NCI-H69 (cell line): ENCODE data around the gene UBAC2.
"Not testable (repeated sequence)": the region's sequence is repeated elsewhere in the genome, so short reads cannot be mapped to it uniquely, and the experiment has no call there.

Experiments
- DNase-seq: peaks from one replicate; lab custom pipeline; 2025; lab: John Stamatoyannopoulos, UW

Gene UBAC2

DNA sequence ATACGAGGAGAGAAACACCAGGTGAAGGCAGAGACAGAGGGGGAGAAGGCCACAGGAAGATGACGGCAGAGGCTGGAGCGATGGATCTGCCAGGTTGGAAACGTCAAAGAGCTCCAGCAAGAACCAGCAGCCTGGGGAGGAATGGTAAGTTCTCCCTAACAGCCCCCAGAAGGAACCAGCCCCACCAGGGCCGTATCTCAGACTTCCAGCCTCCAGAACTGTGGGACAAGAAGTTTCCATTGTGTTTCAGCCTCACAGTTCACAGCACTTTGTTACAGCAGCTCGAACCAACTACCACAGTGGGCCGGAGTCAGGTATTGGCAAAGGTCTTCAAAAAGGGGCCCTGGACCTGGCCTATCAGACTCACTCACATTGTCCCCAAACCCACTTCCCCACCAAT, 195.8 kb downstream of the UBAC2 start:
- no peak for DNase-seq

- DNase-seq, result no peak
Observed at GRCh38 chr13:99398071-99398470, 197.4 kb downstream of the UBAC2 start.

DNA sequence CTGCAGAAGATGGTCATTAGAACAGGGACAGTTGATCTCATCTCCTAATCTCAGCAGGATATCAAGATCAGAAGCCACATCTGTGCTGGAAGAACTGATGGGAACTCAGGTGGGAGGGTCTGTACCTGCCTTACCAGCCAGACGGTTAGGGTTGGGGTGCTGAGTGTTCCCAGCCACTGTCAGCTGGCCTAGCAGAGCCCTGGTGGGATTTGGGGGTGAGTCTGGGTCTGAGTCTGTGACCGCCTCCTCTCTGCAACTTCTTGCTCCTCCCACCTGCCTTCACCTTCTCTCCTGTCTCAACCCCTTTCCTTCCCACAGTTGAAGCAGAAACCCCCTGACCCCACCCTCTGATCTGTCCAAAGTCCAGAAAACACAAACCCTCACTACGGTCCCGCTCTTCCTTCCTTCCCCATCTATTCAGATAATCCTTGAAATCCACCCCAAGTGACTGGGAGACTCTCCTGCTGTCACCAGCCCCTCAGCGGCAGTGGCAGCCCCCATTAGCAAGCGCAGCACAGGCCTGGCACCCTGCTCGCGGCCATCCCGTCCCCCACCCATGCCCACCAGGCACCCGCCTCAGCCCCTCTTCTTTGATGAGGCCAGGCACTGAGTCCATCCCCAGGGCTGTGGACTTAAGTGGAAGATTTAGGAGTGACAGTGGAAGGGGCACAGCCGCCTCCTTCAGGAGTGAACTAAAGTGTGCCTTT, 198.4 kb downstream of the UBAC2 start:
- no peak for DNase-seq

- no peak for DNase-seq
Observed at GRCh38 chr13:99399623-99399974, 198.9 kb downstream of the UBAC2 start.

GRCh38 chr13:99403458-99403971, 202.9 kb downstream of the UBAC2 start:
- no peak for DNase-seq

GRCh38 chr13:99404005-99404755, 203.5 kb downstream of the UBAC2 start:
- no peak for DNase-seq

GRCh38 chr13:99405966-99406365, 205.3 kb downstream of the UBAC2 start:
- no peak for DNase-seq

DNA sequence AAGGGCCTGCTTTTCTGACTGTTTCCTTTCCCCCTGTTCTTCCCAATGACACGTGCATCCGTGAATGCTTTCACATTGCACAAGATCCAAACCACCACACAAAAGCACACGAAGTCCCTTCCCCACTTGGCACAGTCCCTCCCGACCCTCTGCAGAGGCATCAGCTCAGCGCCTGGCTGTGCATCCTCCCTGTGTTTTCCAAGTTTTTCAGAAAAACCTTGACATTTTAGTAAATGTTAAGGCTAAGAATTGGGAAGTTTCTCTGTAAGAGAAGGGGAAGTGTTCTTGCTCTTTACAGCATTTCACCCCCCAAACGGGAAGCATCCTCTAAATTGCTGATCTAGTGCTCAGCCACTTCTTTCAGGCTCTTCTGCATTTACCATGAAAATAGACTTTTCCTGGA, 206.1 kb downstream of the UBAC2 start:
- DNase-seq, result no peak

GRCh38 chr13:99407906-99408702, 207.4 kb downstream of the UBAC2 start:
- no peak for DNase-seq

- DNase-seq, result no peak
Observed at GRCh38 chr13:99408703-99409000, 208.0 kb downstream of the UBAC2 start.

DNA sequence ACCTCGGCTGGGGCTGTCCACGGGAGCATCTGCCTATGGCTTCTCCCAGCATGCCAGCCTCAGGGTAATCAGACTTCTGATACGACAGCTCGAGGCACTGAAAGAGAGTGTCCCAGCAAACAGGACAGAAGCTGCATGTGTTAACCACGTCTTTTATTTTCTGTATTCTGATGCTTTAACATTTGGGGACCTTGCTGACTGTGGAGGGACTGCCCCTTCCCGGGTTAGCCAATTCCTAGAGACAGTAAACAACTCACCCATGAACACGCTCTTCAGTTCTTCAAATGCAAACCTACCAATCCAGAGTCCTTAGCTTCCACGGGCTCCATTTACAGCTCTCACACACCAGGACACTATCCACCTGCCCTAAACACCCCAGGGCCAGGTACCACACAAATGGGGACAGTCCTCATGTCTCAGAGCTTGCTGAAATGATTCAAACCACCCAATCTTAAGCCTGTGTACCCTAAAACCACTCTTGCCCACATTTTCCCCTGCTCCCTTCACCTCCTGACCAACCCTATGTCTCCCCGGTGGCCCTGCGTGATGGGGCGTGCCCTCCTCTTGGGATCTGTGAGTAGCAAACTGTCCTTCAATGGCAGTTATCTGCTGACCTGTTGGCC, 208.9 kb downstream of the UBAC2 start:
- not testable (repeated sequence) for DNase-seq

GRCh38 chr13:99410646-99411475, 210.2 kb downstream of the UBAC2 start:
- DNase-seq, result not testable (repeated sequence)

DNA sequence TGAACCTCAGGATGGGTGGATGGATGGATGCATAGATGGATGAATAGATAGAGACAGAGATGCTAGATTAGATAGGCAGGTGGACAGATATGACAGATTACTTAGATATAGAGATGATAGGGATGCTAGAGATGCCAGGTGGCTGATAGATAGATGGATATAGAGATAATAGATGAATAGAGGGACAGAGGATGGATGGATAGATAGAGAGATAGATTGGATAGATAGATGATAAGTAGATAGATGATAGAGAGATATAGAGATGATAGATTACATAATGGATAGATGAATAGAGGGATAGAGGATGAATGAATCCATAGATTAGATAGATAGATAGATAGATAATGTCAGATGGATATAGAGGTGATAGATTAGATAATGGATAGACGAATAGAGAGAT, 212.2 kb downstream of the UBAC2 start:
- no peak for DNase-seq

DNA sequence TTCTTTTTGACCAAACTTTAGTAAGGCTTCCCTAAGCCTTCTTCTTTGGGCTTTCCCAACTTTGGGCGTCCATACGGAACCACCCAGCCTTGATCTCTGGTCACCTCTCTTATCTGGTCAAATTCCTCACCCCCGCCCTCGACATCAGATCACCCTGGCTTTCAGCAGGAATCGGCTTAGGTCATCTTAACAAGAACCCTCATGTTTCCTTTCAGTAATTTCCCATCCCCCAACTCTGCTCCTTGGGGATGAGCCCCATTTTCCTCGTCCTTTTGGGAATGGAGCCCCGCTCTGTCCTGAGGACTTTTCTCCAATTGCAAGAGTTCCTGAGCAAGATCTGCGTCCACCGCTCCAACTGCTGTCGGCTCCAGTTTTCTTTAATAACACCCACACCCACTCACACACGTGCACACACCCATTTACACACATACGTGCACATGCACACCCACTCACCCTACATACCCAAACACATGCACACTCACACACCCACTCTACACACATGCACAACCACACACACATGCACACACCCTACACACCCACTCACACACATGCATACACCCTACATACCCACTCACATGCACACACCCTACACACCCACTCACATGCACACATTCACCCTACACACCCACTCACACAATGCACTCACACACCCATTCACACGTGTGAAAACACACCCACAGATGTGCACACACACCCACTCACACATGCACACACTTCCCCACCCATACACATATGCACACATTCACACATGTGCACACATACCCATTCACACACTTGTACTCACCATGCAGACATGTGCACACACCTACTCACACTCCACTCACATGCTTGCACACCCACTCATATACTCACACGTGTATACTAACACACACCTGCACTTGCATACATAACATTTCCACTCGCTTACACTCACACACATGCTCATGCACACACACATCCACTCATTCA, 213.7 kb downstream of the UBAC2 start:
- no peak for DNase-seq

DNA sequence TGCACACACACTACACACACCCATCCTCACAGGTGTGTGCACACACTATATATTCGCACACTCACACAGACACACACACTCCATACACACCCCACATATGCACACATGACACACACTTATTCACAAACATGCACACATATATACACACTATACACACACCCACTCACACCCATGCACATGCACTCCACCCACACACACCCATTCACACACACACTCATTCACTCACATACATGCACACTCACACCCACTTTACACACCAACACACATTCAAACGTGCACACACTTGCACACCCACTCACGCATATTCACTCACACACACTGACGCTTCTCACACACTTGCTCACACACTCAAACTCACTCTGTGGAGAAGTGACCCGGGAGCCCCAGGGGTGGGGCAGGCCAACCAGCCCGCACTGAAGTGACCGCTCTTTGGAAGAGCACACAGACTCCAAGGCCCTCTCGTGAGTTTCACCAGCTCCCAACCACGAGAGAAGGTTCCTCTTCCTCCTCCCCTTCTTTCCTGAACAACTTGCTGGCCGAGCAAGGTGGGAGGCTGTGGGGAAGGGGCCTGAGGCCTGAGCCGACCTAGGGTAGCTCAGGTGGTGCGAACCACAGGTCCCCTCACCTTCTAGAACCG, 214.5 kb downstream of the UBAC2 start:
- DNase-seq, result no peak

DNA sequence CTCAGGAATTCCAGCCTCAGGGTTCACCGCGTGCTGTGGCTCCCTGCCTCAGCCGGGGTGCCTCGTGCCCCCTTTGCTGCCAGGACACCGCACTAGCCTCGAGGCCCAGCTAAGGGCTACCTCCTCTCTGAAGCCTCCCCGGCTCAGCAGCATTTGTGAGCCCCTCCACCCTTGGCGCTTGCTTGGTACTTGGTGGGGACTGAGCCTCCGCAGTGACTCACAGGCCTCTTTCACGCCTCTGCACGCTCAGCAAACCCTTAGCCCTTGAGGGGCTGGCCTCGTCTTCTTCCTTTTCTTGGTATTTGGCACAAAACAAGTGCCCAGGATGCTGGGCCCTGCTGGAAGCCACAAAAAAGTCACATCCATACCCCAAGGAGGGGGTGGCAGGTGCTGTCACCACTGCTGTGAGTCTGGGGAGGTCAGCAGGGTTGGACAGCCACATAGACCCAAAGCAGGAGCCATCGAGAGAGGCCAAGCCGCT, 215.2 kb downstream of the UBAC2 start:
- DNase-seq, result no peak

DNA sequence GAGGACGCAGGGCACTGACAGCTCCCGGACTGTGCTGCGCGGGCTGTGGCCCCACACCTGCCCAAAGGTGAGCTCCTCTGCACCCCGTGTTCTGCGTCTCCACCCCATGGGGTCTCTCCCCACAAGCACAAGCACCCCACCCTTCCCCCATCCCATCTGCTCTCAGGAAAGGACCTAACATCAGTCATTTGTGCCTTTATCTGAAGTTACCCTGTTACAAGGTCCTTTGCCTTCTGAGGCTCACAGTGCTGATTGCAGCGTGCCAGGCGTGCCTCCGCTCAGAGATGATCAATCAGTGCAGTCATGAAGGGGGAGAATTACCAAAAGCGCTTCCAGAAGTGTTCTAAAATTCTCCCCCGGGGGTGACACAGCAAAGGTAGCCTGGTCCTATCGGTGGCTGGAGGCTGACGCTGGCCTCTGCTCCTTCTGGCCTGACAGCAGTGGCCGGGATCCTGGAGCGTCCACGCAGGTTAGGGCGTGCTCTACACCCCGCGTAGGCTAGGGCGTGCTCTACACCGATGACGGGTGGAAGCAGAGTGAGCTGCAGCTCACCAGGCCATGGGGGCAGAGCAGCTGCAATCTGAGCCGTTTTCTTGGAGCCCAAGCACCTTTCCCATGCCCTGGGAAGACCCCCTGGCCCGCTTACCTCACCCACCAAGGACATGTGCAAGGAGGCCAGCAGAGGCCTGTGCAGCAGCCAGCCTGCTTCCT, 215.9 kb downstream of the UBAC2 start:
- DNase-seq, result no peak

GRCh38 chr13:99417201-99418102, 216.8 kb downstream of the UBAC2 start:
- peak; percentile 83 for DNase-seq
